Stimulated activated CD8-positive, alpha-beta memory T cell treated with anti-CD3 and anti-CD28 coated beads, Interleukin-4, amount 100 ng/mL, for 1 hour (primary cell): Measurements from ENCODE around the gene PHEX.

Experiments used
- DNase-seq, 2 donors: peaks; one replicate each; pipeline ENCODE4 v3.0.0-alpha.2; 2020; ENCODE audit warnings: low read depth in 2 of 2, low spot score in 1 of 2

PHEX gene

GRCh38 chrX:22032084-22032483 lies at the start of gene PHEX:
Gene PHEX, plus strand, starts transcription at chrX:22032325. Its CDS starts 681 bp downstream, at chrX:22033006.
- no peak for DNase-seq

DNA sequence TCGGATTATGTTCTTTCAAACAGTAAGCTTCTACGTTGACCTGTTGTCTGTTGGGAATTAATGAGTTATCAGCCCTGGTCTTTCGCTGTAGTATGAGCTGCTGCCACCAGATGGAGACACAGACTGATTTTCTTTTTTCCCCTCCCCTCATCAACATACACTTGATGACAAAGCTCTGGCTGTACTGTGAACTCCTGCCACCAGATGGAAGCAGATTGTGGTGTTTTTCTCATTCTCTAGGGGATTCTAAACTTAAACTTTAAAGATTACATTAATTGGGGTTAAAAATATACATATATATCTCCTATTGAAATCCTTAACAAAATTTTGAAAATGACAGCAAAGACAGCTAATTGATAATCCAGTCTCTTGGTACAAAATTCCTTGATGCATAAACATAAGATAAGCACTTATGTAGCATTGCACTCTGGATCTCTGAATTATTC lies 46.8 kb upstream of the PHEX start:
- peak; percentile 15 to 29 for DNase-seq

- DNase-seq = no peak
These were observed 45.5 kb upstream of the PHEX start for GRCh38 chrX:21986596-21986995.

DNA sequence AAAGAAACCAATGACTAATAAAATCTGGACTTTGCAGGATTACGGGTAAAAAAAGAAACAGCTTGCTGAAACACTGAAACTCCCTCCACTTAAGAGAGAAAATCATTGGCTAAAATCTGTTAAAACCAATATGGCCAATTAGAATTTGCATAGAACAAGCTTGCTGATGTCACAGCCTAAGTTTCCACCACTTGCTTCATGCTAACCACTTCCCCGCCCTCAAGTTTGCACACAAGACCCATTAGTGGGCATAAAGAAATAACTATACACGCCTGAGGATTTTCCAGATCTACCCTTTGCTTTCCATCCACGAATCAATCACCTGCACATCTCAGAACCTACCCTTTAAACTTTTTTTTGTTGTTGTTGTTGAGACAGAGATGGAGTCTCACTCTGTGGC lies 42.7 kb upstream of the PHEX start:
- DNase-seq = no peak

- no peak for DNase-seq
These were observed 41.3 kb upstream of the PHEX start for GRCh38 chrX:21990832-21991231.

- no peak for DNase-seq
These were observed 40.6 kb upstream of the PHEX start for GRCh38 chrX:21991504-21991903.

DNA sequence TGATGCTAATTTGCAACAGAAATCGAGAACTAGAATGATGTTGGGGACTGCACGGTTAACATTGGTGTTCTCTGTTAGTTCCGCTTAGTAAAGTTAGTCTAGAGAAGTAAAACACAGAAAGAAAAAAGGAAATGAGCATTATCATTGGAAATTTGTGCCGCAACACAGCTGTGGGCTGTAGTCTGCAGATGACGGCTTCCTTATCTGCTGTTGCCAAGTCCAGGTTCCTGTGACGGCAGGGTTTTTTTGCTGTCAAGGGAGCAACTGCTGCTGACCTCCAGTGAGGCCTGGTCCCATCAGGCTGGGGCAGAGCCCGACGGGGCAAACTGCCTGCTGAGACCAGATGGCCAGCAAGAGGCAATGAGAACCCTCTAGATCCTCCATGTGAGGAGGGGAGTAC lies 38.9 kb upstream of the PHEX start:
- DNase-seq = no peak

DNA sequence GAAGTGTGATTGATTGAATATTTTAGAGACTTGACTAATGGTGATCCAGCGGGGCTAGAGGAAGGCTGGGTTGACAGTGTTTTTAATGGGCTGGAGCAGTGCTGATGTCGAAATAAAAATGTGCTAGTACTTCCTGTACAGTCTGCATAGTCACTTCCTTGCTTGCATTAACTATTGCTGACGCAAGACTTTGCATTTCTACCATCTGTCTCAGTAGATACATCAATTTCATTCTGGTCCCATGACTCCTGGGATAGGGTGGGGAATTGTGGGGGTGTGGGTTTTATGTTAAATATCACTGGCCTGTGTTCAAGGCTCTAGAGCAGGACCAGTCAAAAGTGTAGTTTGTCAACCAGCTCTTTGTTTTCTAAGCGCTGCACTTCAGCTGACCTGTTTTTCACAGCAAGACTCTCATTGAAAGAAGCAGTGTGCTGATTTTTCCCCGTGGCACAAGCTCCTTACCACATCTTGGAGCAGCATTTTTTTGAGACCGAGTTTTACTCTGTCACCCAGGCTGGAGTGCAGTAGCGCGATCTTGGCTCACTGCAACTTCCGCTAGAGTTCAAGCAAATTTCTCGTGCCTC lies 35.2 kb upstream of the PHEX start:
- DNase-seq = no peak

GRCh38 chrX:21998037-21998436 lies 34.1 kb upstream of the PHEX start:
- DNase-seq = no peak

DNA sequence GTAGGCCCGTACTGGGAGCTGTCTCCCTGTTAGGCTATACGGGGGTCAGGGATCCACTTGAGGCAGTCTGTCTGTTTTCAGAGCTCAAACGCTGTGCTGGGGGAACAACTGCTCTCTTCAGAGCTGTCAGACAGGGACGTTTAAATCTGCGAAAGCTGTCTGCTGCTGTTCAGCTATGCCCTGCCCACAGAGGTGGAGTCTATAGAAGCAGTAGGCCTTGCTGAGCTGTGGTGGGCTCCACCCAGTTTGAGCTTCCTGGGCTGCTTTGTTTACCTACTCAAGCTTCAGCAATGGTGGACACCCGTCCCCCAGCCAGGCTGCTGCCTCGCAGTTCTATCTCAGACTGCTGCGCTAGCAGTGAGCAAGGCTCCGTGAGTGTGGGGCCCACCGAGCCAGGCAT lies 27.3 kb upstream of the PHEX start:
- no peak for DNase-seq

DNA sequence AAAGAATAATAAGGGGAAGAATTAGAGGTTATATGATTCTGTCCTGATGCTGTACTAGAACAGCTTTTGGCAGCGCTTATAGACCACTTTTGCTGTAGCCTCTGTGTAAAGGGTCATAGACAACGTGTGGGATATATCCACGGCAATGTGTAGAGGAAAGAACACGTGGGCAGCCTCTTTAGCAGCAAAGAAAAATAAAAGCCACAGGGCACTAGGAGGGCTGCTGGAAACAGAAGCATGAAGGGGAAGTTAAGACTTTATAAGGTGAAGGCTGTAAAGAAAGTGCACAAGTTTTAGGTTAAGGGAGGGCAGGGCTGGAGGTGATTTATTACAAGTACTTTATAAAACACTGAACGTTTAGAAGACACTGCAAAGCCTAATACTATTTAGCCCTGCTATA lies 20.1 kb upstream of the PHEX start:
- no peak for DNase-seq

- DNase-seq = no peak
These were observed 19.2 kb upstream of the PHEX start for GRCh38 chrX:22012931-22013330.

GRCh38 chrX:22015139-22015750 lies 16.9 kb upstream of the PHEX start:
- DNase-seq = no peak

DNA sequence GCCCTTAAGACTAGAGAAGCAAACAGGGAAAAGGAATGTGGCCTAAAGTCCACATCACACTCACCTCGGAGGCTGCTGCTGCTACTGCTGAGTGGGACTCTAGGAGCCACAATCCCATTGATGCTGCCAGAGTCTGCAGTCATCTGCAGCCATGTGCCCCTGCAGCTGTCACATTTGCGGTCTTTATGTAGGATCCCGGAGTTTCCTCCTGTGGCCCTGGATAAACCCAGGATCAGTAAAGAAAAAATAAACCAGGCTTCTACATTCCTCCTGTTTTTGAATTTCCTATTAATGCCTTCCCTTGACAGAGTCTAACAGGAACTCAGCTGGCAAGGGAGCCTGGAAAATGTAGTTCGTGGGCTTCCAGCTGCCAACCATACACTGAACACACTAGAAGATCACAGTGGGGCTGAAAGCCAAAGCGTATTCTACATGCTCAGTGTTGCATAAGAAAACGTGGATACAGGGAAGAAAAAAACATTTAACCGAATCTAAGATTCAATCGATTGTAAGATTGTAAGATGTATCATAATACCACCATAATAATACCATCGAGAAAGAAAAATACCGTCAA lies 10.3 kb upstream of the PHEX start:
- no peak for DNase-seq

- DNase-seq = no peak
These were observed 7.5 kb upstream of the PHEX start for GRCh38 chrX:22024577-22024976.

GRCh38 chrX:22025751-22026150 lies 6.4 kb upstream of the PHEX start:
- DNase-seq = no peak

DNA sequence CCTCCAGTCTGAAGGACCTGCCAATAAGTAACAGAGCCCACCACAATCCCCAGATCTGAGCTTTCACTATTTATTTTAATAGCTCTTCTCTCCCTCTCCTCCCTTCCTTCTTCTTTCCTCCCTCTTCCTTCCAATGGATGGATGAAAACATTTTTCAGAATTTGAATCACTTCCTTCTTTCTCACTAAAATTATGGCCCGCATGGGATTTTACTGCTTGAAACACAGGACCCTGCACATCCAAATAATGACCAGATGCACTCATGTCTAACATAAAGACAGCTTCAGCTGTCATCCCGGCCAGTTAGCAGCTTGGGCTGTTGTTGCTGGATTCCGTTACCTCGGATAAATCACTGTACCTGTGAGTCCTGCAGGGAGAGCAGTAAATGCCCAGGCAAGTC lies 5.4 kb upstream of the PHEX start:
- DNase-seq = no peak

- no peak for DNase-seq
These were observed 381 bp downstream of the PHEX start for GRCh38 chrX:22032506-22032905.

- DNase-seq = no peak
These were observed 1.7 kb downstream of the PHEX start for GRCh38 chrX:22033818-22034217.

DNA sequence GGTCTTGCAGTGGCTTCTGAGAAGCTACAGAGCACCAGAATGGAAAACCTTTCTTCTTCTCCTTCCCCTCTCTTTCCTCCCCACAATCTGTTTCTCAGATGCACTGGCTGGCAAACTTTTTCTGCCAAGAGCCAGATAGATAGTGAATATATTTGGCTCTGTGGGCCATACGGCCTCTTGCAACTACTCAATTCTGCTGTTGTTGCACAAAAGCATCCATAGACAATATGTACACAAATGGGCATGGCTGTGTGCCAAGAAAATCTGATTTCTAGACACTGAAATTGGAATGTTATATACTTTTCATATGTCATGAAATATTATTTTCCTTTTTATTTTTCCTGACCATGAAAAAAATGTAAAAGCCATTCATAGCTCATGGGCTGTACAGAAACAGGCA lies 3.1 kb downstream of the PHEX start:
- no peak for DNase-seq

DNA sequence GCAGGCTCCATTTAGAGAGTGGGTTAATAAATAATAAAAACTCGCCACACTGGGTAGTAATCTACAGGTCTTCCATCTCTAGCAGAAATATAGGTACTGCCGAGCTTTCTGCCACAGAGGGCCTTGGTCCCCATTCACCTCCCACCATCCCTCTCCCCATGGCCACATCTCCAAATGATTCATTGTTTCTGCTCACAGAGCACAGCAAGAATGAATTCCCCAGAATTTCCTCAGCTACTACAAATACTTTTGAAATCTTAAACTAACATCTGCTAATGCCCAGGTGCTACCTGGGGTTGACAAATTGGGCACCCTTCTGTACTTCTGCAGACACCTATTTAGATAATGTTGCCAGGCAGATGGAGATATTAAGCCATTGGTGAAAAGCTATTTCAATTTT lies 5.1 kb downstream of the PHEX start:
- no peak for DNase-seq

DNA sequence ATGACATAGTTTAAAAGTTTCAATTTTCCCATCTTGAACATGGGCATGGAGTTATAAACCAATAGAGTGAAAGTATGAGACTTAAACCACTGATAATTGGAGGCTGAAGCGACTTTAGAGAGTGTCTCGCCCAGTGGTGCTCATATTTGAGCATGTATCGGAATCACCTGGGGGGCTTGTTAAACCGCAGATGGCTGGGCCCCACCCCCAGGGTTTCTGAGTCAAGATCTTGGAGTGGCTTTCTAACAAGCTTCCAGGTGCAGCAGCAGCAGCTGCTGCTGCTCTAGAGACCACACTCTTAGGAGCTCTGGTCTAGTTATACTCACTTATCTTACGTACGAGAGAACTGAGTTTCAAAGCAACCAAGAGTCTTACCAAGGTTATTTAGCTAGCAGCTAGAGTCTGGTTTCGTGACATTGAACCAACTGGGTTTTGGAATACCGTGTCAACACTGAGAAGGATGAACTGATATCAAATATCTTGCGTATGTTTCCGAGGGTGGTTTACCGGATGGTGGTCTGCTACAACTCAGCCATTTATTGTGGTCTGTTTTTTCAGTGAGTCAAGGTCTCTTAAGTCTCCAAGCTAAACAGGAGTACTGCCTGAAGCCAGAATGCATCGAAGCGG lies 5.9 kb downstream of the PHEX start:
- no peak for DNase-seq

DNA sequence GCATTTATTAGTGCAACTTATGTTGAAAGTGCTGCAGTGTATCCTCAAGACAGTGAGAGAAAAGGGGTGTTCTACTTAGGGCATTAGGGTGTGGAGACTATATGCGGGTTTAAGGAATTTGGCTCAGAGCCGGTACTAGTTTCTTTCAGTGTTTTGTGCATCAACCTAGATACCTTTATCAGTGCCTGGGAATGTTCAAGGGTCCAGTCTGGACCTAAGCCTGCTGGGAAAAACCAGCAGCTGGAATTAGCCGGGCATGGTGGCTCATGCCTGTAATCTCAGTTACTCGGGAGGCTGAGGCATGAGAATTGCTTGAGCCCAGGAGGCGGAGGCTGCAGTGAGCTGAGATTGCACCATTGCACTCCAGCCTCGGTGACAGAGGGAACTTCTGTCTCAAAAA lies 7.4 kb downstream of the PHEX start:
- DNase-seq = no peak
